Nephron (organoid): ENCODE results near the gene MOV10L1.

ENCODE experiments used
- H3K27ac Mint-ChIP-seq, 3 experiments: 2 replicates each; pipeline ENCODE4 v1.8.0; 2020; ENCODE audit warnings: mixed read lengths in 3 of 3, mild to moderate bottlenecking in 2 of 3, moderate library complexity in 1 of 3
- H3K27me3 Mint-ChIP-seq: 2 replicates; pipeline ENCODE4 v1.8.0; 2021; ENCODE audit warnings: low read depth, mild to moderate bottlenecking, moderate library complexity, mixed read lengths
- H3K36me3 Mint-ChIP-seq: 2 replicates; pipeline ENCODE4 v1.8.0; 2020; ENCODE audit warnings: low read depth, mixed read lengths
- H3K4me1 Mint-ChIP-seq: 2 replicates; pipeline ENCODE4 v1.8.0; 2020; ENCODE audit warnings: mixed read lengths
- H3K4me3 Mint-ChIP-seq, 3 experiments: 2 replicates each; pipeline ENCODE4 v1.8.0; 2020; ENCODE audit warnings: mild to moderate bottlenecking in 3 of 3, mixed read lengths in 3 of 3, moderate library complexity in 2 of 3
- H3K9me3 Mint-ChIP-seq: 2 replicates; pipeline ENCODE4 v1.8.0; 2020; ENCODE audit warnings: mixed read lengths
- CTCF ChIP-seq, 3 experiments: fragments of 200-600 bp; sonication (generic); IDR thresholded peaks; one replicate each; pipeline ENCODE4 v1.5.0; 2021; ENCODE audit warnings: antibody characterized with exemption in 3 of 3; ENCODE audit not compliant: unreplicated experiment in 3 of 3

The MOV10L1 gene

GRCh38 chr22:50089682-50090411, at the start of gene MOV10L1:
TSS of gene MOV10L1 (plus strand) at chr22:50090006. CDS start at chr22:50090089, 83 bp downstream.
- H3K4me1 Mint-ChIP-seq: peaks cover 7% of the 10 kb centered on the region
- H3K27ac Mint-ChIP-seq: no peak within 1 kb of the TSS
- peaks cover 11% of the 10 kb centered on the region for H3K27me3 Mint-ChIP-seq
- H3K9me3 Mint-ChIP-seq: peaks cover 5% of the 10 kb centered on the region
- no peaks in the 10 kb centered on the region for H3K36me3 Mint-ChIP-seq
- TF ChIP-seq CTCF (IDR thresholded peaks at IDR 0.05; ENCODE audit: unreplicated experiment in 3 of 3): no peak
- H3K4me3 Mint-ChIP-seq: no peak within 1 kb of the TSS

- Mint-ChIP-seq H3K4me3 (no peak overlapping the region), H3K36me3 (no peaks in the 10 kb centered on the region), H3K27me3 (peaks cover 25% of the 10 kb centered on the region), H3K9me3 (peaks cover 24% of the 10 kb centered on the region), H3K27ac (no peak overlapping the region), H3K4me1 (no peaks in the 10 kb centered on the region)
- TF ChIP-seq CTCF (IDR thresholded peaks at IDR 0.05; ENCODE audit: unreplicated experiment in 3 of 3): no peak
Measured at GRCh38 chr22:50040717-50041116, 49.1 kb upstream of the MOV10L1 start.

- Mint-ChIP-seq H3K4me3 (no peak overlapping the region), H3K27me3 (peaks cover 25% of the 10 kb centered on the region), H3K9me3 (peaks cover 24% of the 10 kb centered on the region), H3K4me1 (no peaks in the 10 kb centered on the region), H3K27ac (no peak overlapping the region), H3K36me3 (no peaks in the 10 kb centered on the region)
- TF ChIP-seq CTCF (IDR thresholded peaks at IDR 0.05; ENCODE audit: unreplicated experiment in 3 of 3): no peak
Measured at GRCh38 chr22:50041361-50042065, 48.3 kb upstream of the MOV10L1 start.

GRCh38 chr22:50044485-50045118, 45.2 kb upstream of the MOV10L1 start:
- Mint-ChIP-seq H3K9me3 (peaks cover 17% of the 10 kb centered on the region), H3K27ac (no peak overlapping the region), H3K36me3 (no peaks in the 10 kb centered on the region), H3K4me1 (peaks cover 8% of the 10 kb centered on the region), H3K27me3 (peaks cover 25% of the 10 kb centered on the region), H3K4me3 (no peak overlapping the region)
- TF ChIP-seq CTCF (IDR thresholded peaks at IDR 0.05; ENCODE audit: unreplicated experiment in 3 of 3): no peak

GRCh38 chr22:50045211-50046018, 44.4 kb upstream of the MOV10L1 start:
- Mint-ChIP-seq H3K27me3 (peaks cover 25% of the 10 kb centered on the region), H3K9me3 (peaks cover 16% of the 10 kb centered on the region), H3K27ac (no peak overlapping the region), H3K36me3 (no peaks in the 10 kb centered on the region), H3K4me3 (no peak overlapping the region), H3K4me1 (peaks cover 8% of the 10 kb centered on the region)
- TF ChIP-seq CTCF (IDR thresholded peaks at IDR 0.05; ENCODE audit: unreplicated experiment in 3 of 3): no peak
